Ureter (tissue), 1 donor: ENCODE measurements around the gene ODAPH. TPM values are rescaled to one million over a fixed set of nuclear protein-coding genes. Genes with fewer than 3 reads are reported as not detected.

Experiments used
- DNase-seq: peaks from one replicate; pipeline ENCODE4 v3.0.0-alpha.2; 2020; ENCODE audit warnings: low spot score
- total RNA-seq: library from RNA; stranded (reverse); gene quantifications from one replicate; pipeline ENCODE4 v1.2.4, GENCODE V29; 2023
- donor health status: DM: yes; HTN: yes; CAD: no.

ODAPH gene
- total RNA-seq, 1 donor from 2014 or later = not detected

DNA sequence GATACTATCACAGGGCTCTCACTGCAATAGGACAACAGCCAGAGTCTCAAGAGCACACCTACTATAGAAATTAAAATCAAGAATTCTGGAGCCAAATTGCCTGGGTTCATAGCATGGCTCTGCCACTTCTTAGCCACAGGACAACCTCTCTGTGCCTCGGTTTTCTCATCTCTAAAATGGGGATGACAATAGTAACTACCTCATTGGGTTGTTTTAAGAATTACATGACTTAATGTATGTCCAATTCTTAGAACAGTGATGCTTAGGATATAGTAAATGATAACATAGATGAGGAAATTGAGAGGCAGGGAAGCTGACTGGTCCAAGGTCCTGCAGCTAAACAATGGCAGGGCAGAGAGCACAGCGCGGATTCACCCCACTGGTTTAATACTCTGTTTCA lies 11.0 kb upstream of the ODAPH start:
- no peak for DNase-seq

DNA sequence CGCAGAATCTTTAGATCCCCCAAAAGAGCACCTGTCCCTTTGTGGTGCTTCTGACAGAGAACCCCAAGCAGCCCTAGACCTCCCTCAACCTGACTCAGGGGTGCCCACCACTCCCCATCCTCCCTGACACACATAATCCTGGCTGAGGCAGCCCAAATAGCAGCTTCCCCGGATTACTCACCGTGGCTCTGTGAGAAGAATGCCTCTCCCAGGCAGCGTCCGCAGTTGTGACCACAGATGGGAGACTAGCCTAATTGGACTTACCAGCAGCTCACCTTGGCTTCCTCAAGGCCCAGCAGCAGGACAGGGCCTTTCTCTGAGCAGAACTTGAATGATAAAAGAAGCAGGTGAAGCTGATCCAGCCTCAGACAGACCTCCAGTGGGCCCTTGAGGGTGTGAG lies 10.3 kb upstream of the ODAPH start:
- no peak for DNase-seq

DNA sequence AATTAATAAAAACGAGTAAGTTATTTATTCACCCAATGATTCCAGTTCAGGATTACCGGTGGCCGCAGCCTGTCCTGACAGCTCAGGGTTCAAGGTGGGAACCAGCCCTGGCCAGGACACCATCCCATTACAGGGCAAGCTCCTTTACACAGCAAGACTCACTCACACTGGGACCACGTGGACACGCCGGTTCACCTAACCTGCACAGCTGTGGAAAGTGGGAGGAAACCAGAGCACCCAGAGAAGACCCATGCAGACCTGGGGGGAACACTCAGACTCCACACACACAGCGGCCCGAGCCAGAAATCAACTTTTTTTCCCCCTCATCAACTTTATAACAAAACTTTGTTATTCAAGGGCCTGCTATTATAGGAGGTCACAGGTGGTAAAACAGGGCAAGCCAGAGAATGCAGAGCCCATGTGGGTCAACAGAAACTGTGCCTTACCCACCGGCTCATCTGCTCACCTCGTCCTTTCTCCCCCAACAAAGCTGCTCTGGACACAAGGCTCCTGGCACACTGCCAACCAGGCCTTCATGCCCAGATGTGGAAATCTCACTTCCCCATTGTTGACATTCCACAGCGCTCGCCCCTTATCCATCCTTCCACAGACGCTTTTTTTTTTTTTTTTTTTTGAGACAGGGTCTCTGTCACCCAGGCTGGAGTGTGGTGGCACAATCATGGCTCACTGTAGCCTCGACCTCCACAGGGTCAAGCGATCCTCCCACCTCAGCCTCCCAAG lies 8.0 kb upstream of the ODAPH start:
- peak; percentile 44 for DNase-seq

DNA sequence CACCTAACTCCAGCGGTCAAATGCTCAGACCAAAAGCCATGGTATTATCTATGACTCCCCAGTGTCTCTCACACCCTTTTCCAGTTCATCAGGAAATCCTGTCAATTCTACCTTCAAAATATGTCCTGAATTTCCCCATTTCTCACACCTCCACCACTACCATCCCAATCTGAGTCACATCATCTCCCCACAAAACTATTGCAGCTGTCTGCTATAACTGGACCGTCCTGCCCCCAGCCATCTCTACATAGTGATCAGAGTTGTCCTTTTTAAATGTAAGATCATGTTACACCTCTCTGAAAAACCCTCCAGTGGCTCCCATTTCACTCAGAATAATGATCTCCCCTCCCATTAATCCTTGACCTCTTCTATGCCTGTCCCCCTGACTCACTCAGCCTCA lies 6.8 kb upstream of the ODAPH start:
- no peak for DNase-seq

DNA sequence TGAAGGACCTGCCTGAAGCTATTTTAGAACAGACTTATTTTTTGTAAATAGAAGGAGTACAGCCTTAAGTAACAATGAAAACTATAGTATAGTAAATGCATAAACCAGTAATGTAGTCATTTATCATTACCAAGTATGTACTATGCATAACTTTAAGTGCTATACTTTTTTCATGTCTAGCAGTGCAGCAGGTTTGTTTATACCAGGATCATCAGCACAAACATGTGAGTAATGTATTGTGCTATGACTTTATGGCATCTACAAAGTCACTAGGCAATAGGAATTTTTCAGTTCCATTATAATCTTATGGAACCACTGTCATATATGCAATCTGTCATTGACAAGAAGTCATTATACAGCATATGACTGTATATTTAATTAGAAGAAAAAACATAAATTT lies 3.4 kb upstream of the ODAPH start:
- DNase-seq = no peak

DNA sequence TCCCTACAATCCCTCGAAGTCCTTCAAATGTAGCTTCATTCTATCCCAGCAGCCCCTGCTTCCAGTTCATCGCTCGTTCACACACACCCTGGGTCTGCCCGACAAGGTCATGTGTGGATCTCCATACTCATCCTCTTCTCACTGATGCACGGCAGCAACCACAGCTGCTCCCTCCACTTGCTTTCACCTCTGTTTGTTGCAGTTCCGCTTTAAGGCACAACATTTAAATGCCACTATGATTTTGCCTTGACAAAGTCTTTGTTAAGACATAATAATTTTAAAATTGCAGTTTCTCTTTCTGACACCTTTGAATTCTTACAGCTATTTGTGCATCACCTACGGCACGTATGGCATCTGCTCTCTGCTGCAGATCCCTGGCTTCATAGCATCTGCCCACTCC lies 1.8 kb downstream of the ODAPH start:
- no peak for DNase-seq

DNA sequence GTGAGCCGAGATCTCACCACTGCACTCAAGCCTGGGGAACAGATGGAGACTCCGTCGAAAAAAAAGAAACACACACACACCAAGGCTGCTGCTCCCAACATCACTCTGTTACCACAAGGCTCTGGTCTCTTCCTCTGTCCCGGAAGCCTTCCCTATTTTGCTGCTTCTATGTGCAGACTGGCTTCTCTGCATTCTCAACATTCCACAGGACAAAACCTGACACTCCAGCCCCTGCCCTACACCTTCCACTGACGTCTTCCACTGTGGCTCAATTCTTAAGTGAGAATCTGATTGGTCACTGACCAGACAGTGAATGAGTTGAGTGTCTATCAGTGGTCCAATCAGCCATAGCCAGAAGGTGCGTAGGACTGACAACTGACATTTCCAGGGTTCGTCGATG lies 5.9 kb downstream of the ODAPH start:
- DNase-seq = no peak

DNA sequence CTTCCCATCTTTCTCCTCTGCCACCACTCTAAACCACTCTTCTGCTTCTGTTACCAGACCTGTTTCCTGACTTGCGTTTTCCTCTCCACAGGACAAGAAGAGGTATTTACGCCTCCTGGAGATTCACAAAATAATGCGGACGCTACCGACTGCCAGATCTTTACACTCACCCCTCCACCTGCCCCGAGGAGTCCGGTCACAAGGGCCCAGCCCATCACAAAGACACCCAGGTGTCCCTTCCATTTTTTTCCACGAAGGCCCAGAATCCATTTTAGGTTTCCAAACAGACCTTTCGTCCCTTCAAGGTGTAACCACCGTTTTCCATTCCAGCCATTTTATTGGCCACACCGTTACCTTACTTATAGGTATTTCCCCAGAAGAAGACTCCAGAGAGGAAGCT lies 8.2 kb downstream of the ODAPH start:
- DNase-seq = no peak

DNA sequence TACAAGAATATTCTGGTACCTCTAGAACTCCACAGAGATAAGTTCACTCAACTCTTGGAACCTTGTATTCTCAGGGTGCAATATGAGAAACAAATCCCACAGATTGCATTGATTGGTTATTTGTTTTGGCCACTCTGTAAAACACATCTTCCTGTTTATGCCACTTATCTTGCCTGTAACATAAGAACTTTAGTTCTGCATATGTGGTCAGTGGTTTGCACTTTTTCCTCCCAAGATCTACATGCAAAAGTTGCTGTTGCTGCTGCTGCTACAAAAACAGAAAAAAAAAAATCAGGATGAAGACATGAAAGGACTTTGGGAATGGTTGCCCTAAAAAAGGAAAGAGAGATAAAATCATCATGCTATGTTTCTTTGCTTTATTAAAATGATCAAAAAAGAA lies 9.6 kb downstream of the ODAPH start:
- no peak for DNase-seq

DNA sequence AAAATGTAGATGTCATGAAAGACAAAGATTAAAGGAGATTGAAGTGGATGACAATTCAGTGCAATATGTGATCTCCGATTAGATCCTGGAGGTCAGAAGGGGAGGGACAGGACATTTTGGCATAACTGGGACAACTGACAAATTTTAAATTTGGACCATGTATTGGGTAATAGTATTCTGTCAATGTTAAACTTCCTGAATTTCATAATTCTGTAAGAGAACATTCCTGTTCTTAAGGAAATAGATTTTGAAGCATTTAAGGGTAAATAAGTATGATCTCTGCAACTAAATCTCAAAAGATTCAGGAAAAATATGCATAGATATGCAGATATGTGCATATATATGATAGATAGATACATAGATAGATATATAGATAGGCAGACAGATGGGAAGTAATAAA lies 11.0 kb downstream of the ODAPH start:
- no peak for DNase-seq

DNA sequence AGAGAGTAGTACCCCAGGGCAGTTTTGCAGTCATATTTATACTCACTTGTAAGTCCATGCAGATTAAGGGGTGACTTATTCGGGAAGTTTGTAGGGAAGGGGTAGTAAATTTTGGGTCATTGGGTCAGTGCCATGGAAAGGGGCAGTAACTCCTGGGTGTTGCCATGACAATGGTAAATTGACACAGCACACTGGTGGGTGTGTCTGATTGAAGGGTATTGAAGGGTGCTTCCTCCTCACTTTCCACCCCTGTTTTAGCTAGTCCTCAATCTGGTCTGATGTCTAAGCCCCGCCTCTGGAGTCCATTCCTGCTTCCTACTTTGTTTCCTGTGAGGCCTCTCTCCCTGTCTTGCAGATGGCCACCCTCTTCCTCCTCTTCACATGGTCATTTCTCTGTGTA lies 11.9 kb downstream of the ODAPH start:
- DNase-seq = no peak

DNA sequence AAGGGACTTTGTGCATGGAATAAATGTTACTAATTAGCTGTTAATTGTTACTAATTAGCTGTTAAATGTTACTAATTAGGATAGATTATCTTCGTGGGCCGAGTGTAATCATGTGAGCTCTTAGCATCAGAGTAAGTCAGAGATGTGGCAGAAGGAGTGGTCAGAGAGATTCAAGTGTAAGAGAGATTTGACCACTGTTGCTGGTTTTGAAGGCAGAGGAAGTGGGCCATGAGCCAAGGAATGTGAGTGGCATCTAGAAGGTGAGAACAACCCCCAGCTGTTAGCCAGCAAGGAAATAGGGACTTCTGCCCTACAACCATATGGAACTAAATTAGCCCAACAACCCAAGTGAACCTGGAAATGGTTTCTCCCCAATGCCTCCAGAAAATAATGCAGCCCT lies 28.2 kb downstream of the ODAPH start:
- DNase-seq = no peak

DNA sequence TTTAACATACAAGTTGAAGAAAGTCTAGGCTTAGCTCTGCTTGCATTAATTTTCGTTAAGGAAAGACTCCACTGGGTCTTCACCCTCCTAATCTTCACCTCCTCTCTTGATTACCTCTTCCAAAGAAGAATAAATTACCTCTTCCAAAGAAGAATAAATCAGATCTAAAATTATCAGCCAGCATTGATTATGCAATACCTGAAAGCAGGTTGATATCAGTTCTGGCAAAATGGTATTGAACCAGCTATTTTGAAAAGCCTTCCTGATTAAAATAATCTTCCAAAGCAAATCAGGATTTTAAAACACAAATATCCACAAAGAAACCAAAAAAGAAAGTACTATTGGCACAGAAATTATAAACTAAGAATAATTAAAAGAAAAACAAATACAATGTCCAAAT lies 37.5 kb downstream of the ODAPH start:
- DNase-seq = no peak

DNA sequence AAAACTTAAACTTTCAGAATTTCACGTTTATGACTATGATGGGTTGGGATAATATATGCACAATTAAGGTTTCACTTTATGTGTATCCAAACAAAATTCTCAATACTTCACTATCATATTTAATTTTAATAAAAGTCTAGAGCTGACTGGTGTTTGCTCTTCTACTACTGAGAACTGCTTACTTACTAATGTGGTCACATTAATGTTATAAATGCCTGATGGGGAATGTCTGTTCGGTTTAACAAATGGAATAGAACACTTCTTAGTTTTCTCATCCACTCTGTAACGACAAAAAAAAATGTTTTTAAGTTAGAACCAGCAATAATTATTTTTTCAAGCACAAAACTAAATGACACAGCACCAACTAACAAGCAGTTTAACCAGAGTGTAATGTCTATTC lies 40.2 kb downstream of the ODAPH start:
- DNase-seq = no peak

DNA sequence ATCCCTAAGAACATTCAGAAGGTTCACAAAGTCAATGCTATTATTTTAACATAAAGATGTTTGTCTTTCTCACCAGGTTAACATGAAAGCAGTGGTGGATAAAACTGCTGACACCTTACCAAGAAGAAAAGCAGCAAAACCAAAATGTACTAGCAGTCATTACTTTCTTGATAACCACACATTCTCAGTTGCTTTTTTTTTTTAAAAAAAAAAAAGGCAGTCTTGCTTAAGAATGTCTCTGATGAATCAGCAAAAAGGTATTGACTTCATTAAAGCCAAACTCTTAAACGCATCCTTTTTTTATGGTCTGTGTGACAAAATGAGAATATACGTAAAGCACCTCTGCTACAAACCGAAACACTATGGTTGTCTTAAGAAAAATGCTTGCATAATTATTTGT lies 42.5 kb downstream of the ODAPH start:
- no peak for DNase-seq

DNA sequence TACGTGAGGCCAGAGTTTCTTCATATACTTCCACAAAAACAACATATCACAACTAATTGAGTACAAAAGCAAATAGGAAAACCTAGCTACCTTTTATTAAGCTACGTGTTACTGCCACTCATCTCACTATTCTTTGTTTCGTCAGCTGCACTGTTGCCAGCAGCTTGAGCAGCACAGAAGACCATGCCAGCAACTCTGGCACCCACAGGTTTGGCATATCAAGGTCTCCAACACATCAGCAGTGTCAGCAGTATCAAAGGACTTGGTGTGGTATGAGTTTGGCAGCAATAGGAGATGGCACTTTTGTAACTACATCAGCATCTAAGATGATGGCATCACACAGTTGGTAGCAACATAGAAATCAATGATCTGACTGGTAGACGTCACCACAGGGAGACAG lies 43.8 kb downstream of the ODAPH start:
- DNase-seq = no peak

DNA sequence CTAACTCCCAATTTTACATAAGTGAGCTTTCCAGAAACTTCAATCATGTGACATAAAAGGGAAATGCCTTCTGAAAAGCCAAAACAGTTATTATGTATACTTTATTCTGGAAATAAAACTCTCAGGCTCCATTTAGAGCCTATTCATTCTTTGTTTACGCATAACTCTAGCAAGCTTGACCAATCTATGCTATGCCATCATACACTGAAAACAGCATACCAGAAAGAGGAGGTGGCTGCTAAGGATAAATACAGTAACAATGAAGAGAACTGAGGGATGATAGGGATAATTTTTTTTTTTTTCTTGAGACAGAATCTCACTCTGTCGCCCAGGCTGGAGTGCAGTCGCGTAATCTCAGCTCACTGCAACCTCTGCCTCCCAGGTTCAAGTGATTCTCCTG lies 50.1 kb downstream of the ODAPH start:
- DNase-seq = no peak

DNA sequence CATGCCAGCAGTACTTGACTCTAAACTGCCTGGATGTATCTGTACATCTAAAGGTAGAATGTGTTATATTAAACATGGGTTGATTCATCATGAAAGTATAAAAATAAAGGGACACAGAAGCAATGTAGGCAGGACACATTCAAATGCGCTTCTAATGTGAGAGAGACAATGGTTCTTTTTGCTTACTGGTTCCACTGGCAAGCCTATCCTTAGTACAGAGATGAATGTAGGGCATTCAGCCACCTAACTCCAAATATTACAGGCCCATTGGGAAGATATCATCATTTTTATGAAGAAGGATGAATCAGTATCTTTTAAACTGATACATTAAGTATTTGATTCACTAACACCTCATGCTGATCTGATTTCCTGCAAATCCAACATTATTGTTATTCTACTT lies 56.4 kb downstream of the ODAPH start:
- DNase-seq = no peak

Other genes with a start within 250 kb of the ODAPH start
- gene RCHY1, start 41.7 kb upstream of the ODAPH start, total RNA-seq = 28.8 TPM
- 30.8 TPM for gene THAP6, start 41.6 kb upstream of the ODAPH start, total RNA-seq
- 1.1 TPM for gene CDKL2, start 74.5 kb downstream of the ODAPH start, total RNA-seq
- gene G3BP2, start 117.3 kb downstream of the ODAPH start, total RNA-seq = 123 TPM
- 64.5 TPM for gene USO1, start 168.5 kb downstream of the ODAPH start, total RNA-seq